HEK293T (cell line): Measurements from ENCODE around the gene RALB.

Source experiments
- BHLHE40 ChIP-seq: fragments of 450-650 bp; IDR thresholded peaks from 2 replicates; pipeline ENCODE4 v1.6.1; 2016; ENCODE audit warnings: mild to moderate bottlenecking, moderate library complexity, borderline replicate concordance
- L3MBTL2 ChIP-seq: fragments of 450-650 bp; conservative IDR thresholded peaks from 2 replicates; pipeline ENCODE4 v1.6.1; 2016; ENCODE audit warnings: mild to moderate bottlenecking
- ZNF384 ChIP-seq: fragments of 450-650 bp; IDR thresholded peaks from 2 replicates; pipeline ENCODE4 v1.6.1; 2016

- TF ChIP-seq L3MBTL2 (no peak), BHLHE40 (no peak), ZNF384 (no peak)
These were observed 69.7 kb downstream of the RALB start for GRCh38 chr2:120322329-120322728.
